GM21528 (cell line): Measurements from ENCODE around the gene DCTD.

Experiments used
- ATAC-seq: cut with Tn5 transposase; IDR thresholded peaks from one replicate; pipeline ENCODE4 v1.9.1; 2021; ENCODE audit warnings: mild to moderate bottlenecking, moderate library complexity; ENCODE audit not compliant: unreplicated experiment, low FRiP score

The DCTD gene

DNA sequence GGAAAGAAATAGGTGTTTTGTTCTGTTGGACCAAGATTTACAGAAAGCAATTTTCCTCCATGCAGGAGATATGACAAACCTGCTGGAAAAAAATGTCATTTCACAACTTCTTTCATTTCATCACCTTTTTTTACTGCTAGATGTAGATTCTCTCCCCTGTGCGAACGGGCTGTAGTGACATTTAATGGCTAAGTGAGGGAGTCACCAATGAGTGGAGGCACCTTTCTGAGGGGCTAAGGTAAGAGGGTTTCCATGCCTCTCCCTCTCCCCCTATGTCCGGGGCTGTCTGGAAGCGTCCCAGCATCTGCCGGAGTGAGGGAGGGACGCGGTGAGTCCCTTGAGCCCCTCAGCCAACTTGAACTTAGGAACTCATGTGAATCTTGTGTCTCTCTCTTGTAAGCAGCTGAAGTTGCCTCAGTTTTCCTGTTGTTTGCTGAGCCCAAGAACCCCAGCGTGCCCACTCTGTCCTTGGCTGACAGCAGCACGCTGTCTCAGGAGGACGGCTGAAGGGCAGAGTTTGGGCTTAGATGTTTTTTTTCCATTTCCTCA, 42.3 kb downstream of the DCTD start:
- no peak for ATAC-seq

DNA sequence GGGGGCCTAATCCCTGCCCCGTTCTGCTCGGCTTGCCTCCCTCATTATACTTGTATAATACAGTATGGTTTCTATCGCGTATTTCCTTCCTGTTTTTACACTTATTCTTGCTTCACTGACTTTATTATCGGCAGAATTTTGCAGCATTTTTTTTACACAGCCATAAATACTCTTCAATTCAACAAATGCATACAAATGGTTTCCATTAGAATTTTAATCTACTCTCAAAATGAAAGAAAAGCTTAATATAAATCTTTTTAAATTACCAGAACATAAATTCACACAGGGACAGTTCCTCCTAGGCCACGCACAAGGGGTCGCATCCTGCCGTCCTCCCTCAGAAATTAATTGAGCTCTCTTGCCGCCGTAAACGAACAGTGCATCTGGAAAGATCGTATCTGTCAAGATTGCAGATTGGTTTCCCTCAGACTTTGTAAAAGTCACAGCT, 42.9 kb downstream of the DCTD start:
- ATAC-seq = no peak

DNA sequence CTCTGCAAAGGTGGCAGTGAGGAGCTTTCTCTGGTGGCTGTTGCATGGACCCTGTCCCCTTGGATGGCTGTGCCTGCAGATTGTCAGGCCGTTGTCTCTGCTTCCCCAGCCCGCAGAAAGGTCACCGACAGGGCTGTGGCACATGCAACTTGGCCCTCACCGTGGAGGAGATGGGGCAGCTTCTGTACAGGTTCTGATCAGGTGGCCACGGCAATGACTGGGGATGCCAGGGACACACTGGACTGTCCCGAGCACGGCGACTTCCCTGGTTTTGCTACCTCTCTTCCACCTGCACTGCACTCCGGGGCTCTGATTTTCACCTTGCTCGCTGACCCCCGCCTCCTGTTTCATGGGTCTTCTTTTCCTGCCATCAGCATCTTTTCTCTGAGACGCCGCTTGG, 43.5 kb downstream of the DCTD start:
- no peak for ATAC-seq

DNA sequence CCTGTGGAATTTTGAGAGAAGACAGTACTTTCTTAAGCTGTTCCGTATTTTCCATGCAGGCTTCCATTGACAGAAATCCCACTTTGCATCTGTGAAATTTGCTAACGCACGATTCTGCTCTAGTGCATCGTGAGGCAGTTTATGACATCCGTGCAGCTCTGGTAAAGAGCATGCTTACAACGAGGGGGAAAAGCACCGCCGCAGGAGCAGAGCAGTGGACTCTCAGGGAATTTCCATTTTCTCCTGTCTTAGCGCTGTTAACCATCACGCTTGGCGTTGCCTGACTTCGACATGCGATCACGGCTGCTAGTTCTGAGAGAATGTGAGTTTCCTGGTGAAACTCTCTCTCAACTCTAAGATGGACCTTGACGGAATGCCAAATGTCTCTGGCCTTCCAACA, 43.9 kb downstream of the DCTD start:
- ATAC-seq = no peak

DNA sequence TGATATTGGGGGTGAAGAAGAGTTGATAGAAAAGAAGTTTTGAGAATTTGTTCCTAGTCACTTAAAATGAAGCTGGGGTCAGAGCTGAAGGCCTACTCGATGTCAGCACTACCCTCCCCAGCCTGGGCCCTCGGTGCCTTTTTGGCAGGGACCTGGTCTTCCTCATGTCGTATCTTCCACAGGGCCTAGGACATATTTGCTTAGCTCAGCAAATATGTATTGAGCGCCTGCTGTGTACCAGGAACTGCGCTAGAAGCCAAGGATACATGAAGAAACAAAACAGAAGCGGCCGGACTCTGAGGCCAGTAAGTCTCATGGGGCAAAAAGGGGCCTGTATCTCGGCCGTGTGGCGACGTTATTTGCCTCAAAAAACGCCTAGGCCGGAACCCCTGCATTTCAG, 44.3 kb downstream of the DCTD start:
- no peak for ATAC-seq

DNA sequence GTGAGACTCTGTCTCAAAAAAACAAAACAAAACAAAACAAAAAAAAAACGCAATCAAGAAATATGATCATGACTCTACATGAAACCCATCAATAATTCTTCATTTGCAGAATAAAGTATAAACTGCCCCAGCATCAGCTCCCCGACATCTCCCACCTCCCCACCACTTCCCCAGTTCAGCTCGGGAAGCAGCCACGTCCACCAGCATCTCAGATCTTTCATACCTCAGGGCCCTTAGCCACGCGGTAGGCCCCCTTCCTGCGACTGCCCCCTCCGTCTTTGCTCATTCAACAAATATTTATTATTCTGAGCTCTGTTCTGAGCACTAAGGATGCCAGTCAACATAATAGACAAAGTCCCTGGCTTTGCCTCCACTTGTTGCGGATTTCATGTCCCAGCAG, 45.6 kb downstream of the DCTD start:
- no peak for ATAC-seq

DNA sequence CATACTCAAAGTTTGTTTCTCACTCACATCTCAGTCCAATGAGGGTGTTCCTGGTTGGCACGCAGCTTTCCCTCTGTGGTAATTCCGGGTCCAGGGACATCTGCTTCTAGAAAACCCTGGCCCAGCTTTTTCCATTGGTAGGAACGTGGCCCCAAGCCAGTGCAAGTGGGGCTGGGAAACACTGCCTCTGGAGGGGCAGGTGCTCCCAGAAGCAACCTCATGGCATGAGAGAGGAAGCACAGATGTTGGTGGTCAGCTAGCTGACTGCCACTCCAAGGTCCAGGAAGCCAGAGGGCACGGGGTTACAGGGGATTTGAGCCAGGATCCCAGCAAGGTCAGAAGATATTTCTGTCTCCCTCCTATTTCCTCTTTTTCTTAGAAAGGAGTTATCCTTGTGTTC, 47.5 kb downstream of the DCTD start:
- no peak for ATAC-seq

DNA sequence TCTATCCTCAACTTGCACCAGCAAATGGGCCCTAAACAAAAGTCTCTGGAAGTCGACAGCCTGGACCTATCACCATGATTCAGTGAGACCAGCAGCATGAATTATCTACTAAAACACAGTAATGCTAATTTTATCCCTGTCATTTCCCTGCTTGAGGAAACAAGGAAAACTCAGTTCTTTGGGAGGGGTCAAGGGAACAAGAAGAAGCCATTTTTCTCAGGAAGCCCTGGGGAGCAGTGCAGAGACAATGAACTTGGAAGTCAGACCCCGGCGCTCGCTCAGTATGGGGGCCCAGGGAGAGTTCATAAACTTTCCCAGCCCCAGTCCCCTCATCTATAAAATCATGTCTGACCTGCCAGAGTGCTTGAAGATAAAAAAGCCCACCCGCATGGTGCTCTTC, 50.4 kb downstream of the DCTD start:
- ATAC-seq = no peak

DNA sequence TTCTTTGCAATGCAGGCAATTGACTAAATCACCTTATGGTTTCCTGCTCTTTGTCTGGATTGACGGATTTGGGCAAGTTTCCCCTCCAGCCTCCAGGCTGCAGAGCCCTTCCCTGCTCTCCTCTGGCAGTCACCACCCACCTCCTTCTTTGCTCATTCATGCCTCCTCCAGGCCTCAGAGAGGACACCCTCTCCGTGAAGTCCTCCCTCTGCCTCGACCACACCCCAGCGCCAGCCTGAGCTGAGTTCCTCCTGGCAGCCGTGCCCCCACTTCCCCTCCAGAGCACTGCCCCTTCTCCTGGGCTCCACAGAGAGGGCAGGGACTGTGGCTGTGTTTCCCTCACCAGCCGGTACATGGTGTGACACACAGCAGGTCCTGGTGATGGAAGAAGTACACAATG, 53.7 kb downstream of the DCTD start:
- no peak for ATAC-seq

DNA sequence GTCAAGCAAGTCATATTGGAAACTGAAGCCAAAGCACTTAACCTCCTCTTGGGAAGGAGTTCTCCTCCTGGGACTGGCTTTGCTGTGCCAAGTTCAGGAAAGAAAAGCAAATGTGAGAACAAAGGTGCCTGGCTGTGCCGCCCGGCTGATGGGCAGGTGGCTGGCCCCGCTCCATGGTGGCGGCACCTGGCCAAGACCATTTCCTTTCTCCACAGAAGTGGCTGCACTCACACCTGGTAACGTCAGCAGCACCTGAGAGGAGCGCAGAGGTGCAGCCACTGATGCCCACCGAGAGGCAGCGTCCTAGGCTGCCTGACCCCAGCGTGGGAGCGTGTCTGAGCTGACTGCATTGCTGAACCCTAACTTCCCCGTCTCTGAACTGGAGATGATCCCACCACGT, 54.3 kb downstream of the DCTD start:
- no peak for ATAC-seq

DNA sequence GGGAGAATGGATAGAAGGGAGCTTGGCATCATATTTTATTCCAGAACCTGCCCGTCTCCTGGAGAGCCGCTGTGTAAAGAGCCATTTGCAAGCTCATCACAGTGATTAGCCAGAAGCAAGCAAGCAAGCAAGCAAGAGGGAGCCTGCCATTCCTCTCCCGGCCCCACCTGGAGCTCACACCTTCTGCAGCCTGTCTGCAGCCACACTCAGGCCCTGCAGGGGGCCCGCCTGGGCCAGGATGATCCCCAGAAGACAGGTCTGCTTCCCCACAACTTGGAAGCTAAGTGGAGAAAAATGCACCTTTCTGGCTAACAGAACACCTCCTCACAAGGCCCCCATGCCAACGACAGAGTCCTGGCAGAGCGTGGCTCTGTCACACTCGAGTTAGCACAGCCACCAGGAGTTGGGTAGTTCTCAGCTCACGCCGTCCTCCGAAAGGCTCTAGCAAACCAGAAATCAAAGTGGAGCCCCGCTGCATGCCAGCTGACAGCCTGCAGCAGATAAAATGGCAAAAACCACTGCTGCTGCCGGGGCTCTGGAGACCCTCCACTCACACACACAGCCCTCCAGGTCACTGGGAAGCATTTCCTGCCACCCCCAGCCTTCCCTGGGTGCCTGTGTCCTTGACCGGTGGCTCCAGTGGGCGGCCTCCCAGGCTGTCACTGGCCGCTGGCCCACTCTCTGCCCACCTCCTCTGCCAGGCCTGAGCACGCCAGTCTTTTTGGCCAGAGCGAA, 54.9 kb downstream of the DCTD start:
- ATAC-seq = no peak

DNA sequence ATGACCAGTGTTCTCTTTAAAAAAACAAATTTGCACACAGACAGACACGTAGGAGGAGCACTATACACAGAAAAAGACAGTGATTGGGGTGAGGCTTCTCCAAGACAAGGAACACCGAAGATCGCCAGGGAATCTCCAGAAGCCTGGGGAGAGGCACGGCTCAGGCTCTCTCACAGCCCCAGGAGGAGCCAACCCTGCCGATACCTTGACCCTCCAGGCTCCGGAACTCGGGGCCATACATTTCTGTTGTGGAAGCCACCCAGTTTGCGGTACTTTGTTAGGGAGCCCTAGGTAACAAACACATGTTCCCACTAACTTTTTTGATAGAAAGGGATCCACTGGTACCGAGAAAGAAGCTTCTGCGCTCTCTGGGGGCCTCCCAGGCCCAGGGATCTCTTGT, 55.8 kb downstream of the DCTD start:
- ATAC-seq = no peak

DNA sequence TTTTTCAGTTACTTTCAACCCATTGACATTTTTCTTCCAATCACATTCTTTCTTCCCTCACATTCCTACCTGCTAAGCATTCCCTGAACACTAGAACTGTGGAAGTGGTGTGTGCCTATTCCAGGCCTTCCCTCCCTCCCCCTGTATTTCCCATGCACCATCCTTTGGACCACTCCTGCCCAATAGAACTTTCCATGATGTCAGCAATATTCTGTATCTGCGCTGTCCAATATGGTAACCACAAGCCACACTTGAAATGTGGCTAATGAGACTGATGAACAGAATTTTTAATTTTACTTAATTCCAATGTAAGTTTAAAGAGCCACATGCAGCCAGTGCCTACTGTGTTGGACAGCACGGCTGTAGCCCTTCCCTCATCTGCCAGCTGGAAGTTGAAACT, 57.5 kb downstream of the DCTD start:
- no peak for ATAC-seq

DNA sequence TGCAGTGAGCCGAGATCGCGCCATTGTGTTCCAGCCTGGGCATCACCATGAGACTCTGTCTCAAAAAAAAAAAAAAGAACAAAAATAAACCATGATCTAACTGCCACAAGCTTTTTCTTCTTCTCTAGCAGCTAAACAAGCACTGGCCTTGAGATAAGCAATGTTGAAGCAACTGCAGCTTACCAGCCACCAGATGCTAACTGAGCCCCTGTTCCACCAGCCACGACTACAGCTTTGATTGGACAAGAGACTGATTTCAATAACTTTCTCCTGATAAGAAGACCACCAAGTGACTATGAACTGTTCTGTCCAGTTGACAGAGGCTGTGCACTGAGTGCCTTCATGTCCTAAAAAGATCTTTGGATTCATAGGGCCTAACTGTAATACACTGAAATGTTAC, 58.5 kb downstream of the DCTD start:
- no peak for ATAC-seq

DNA sequence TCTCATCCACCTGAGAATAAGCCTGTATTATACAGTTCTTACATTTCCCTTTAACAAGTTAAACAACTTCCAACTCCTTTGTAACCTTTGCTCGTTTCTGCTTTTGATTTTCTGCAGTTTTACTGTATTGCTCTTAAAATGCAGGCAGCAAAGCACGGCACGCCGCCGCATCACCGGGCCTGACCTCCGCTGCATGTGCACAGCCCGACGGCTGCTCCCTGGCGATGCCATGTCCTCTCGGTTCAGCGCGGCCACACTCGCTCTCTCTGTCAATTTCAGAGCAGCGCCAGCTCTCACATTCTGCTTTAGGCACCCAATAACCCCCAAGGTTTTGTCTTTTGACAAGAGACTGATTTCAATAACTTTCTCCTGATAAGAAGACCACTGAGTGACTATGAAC, 60.3 kb downstream of the DCTD start:
- ATAC-seq = no peak

DNA sequence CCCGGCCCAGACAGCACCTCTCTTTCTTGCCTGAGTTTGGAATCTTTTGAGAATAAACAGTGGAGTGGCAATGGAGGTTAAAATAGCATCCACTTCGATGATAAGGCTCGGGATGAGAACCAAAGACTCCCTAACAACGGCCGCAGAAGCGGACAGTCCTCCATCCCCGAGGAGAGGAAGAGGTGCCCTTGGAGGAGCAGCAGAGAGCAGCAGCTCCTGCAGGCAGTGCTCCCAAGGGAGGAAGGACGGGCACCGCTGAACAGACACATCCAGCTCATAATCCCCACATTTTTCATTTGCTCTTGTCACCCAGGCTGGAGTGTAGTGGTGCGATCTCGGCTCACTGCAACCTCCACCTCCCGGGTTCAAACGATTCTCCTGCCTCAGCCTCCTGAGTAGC, 61.3 kb downstream of the DCTD start:
- ATAC-seq = no peak

DNA sequence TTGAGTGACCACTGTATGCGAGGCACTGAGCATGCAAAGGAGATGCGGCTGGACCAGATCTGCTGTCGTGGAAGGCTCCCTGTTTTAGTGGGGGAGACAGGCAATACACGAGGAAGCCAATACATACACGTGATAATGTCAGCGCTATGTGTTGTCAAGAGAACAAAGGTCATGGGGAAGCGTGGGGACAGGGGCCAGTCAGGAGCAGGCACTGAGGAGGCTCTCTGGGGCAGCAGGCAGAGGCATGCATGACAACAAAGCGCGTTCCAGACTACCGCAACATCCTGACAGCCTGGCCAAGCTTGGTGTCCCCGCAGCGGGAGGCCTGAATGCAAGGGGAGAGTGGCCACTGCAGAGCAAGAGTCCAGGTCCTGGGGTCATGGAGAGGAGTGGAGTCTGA, 61.9 kb downstream of the DCTD start:
- no peak for ATAC-seq

DNA sequence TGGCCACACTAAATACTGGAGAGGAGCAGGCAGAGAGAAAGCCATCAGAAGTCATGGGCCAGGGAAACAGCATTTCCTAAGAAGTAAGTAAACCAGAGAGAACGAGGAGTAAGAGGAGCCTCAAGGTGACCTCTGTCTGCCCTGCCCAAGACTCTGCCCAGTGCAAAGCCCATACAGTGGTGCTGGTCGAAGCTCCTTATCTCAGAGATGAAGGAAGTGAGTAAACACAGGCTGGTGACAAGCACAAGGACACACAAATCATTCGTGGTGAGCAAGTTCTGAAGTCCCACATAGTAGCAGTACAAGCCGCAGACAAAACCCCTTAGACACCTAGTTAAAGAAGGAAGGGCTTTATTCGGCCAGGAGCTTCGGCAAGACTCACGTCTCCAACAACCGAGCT, 62.7 kb downstream of the DCTD start:
- no peak for ATAC-seq

DNA sequence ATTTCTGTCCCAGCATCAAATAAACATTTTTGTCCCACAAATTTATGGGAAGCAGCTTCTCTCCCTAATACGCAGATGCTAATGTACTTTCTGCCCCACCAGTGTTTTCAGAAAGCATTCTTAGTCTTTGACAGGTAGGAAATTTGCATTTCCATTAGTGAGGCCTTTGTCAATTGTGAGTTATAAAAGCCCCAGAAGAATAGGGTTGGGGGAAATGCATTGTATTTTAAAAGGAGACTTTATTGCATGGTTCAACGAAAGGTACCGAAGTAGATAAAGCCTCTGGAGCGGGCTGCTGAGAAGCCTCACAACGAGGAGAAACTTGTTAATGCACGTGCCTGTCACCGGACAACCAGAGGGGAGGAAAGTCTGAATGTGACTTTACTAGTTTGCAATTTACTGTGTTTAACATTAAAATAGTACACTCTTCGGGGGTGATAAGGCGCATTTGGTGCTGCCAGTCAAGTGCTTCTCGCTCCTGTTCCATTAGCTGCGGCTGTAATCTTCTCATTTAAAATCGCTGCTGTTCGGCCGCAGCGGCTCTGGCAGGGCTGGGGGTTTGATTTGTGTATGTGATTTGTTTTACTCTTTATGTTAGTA, 63.4 kb downstream of the DCTD start:
- ATAC-seq = no peak

DNA sequence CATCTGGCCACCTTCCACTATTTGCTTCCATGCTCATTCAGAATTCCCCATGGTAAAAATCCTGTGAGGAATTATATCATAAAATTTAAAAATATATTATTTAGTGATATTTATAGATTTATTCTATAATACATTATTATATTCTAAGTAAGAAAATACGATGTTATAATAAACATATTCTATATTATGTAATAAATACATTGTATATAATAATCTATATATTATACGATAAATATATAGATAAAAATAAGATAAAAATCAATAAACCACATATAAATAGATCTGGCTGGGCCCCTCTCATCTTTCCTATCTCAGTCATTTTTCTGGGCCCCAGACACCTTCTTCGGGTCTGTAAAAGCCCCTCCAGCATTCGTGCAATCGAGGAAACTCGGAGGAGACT, 68.5 kb downstream of the DCTD start:
- no peak for ATAC-seq

DNA sequence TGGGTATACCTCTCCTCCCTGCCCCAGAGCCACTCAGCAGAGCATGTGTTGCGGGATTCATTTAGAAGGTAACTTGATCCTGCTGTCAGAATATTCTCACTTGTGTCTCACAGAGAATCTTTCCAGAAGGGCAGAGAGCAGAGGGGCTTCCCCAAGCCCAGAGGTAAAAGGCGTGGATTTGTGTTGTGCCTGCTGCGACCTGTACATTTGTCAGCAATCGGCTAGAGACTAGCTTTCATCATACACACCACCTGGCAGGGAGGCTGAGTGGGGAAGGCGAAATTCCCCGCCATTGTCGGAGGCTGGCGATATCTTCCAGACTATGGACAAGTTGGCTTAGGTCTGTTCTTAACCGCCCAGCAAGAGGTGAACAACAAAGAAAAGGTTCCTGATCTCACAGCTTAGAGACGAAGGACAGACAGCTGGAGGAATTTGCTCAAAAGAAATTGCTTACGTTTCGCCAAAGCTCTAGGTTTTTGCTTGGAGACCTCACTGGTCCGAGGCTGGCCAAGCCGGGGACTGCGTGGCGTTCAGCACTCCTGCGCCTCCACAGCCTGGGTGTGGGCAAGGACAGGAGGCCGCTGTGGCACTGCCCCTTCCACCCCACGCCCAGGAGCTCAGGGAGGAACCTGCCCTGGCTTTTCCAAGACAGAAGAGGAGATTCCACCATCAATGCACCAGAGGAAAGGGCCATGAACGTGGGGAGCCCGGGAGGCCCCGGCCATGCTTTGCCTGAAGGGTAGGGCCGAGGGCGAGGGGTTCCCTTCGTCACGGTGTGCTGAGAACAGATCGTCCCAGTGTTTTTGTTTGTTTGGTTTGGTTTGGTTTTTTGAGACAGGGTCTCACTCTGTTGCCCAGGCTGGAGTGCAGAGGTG, 69.4 kb downstream of the DCTD start:
- no peak for ATAC-seq
